Cardiac fibroblast (primary cell): ENCODE results near the gene ZCCHC2.

ENCODE experiments used
- DNase-seq, 2 donors: peaks; one replicate each; pipeline versions ENCODE4 v3.0.0 to v3.0.0-alpha.2; 2010; ENCODE audit warnings: low read depth in 2 of 2
- H3K4me3 ChIP-seq, 2 donors: replicated peaks in 1 of 2; 1 replicate in 1 of 2; 2 replicates in 1 of 2; pipeline ENCODE4 v1.5.1; 2011; ENCODE audit warnings: low read depth in 2 of 2, low read length in 2 of 2, mild to moderate bottlenecking in 2 of 2, moderate library complexity in 1 of 2
- TF ChIP-seq, protein P1 (sequence below): IDR thresholded peaks from one replicate; pipeline ENCODE4 v1.5.1; 2011; ENCODE audit warnings: low read depth, mild to moderate bottlenecking, low read length, inconsistent platforms

The ZCCHC2 gene

GRCh38 chr18:62522504-62523254 lies at the start of gene ZCCHC2:
Gene ZCCHC2, plus strand, starts transcription at chr18:62523025. Its CDS starts 400 bp downstream, at chr18:62523425.
- TF ChIP-seq, protein P1, sequence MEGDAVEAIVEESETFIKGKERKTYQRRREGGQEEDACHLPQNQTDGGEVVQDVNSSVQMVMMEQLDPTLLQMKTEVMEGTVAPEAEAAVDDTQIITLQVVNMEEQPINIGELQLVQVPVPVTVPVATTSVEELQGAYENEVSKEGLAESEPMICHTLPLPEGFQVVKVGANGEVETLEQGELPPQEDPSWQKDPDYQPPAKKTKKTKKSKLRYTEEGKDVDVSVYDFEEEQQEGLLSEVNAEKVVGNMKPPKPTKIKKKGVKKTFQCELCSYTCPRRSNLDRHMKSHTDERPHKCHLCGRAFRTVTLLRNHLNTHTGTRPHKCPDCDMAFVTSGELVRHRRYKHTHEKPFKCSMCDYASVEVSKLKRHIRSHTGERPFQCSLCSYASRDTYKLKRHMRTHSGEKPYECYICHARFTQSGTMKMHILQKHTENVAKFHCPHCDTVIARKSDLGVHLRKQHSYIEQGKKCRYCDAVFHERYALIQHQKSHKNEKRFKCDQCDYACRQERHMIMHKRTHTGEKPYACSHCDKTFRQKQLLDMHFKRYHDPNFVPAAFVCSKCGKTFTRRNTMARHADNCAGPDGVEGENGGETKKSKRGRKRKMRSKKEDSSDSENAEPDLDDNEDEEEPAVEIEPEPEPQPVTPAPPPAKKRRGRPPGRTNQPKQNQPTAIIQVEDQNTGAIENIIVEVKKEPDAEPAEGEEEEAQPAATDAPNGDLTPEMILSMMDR, result no peak
- peak; percentile 98 to 99 for DNase-seq
- peak within 1 kb of the TSS; percentile 80 to 85 for H3K4me3 ChIP-seq

DNA sequence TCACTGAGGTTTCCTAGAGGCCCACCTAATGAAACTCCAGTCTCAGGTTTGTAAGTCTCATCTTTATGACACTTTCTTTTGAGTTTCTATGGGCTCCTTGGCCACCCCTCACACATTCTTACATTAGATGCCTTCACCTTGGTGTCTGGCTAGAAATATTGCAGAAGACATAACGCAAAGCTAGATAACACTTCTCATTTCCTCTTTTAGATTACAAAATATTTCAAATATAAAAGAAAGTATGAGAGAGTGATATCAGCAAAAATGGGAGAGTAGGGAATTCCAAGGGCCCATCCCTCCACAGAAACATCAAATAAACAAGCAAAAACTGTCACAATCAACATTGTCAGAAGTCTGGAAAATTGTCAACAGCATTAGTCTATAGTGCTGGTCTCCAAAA lies 43.3 kb upstream of the ZCCHC2 start:
- TF ChIP-seq, protein P1, result no peak
- no peak for DNase-seq
- no peak overlapping the region for H3K4me3 ChIP-seq

- no peak for DNase-seq
- TF ChIP-seq, protein P1, result no peak
- no peak overlapping the region for H3K4me3 ChIP-seq
Observed at GRCh38 chr18:62480927-62481326, 41.9 kb upstream of the ZCCHC2 start.

- H3K4me3 ChIP-seq, result no peak overlapping the region
- TF ChIP-seq, protein P1, result no peak
- no peak for DNase-seq
Observed at GRCh38 chr18:62484941-62485340, 37.9 kb upstream of the ZCCHC2 start.

- no peak overlapping the region for H3K4me3 ChIP-seq
- TF ChIP-seq, protein P1, result no peak
- DNase-seq, result peak; percentile 74 to 90
Observed at GRCh38 chr18:62485684-62486083, 37.1 kb upstream of the ZCCHC2 start.

GRCh38 chr18:62486290-62486964 lies 36.4 kb upstream of the ZCCHC2 start:
- TF ChIP-seq, protein P1, result no peak
- DNase-seq, result peak; percentile 10 to 84
- H3K4me3 ChIP-seq, result no peak overlapping the region
